Keratinocyte (primary cell): ENCODE measurements around the gene LSM3.

ENCODE experiments used
- CTCF ChIP-seq, 3 experiments: IDR thresholded peaks in 1 of 3; conservative IDR thresholded peaks in 1 of 3; optimal IDR thresholded peaks in 1 of 3; 2 replicates in 2 of 3; 3 replicates in 1 of 3; pipeline versions ENCODE3 to v1.5.1; 2011; ENCODE audit warnings: low read length in 3 of 3, mild to moderate bottlenecking in 3 of 3, moderate library complexity in 2 of 3, control low read depth in 1 of 3, inconsistent platforms in 1 of 3; ENCODE audit not compliant: insufficient read depth in 2 of 3; ENCODE audit errors: extremely low read depth in 1 of 3
- EZH2 ChIP-seq: IDR thresholded peaks from one replicate; pipeline ENCODE4 v1.6.1; 2012; ENCODE audit warnings: inconsistent platforms, mild to moderate bottlenecking, low read length, moderate library complexity

GRCh38 chr3:14153663-14154062 lies 25.0 kb upstream of the LSM3 start:
- TF ChIP-seq CTCF (optimal IDR thresholded peaks at IDR 0.05 in 1 of 3, IDR thresholded peaks at IDR 0.05 in 1 of 3, conservative IDR thresholded peaks at IDR 0.05 in 1 of 3; ENCODE audit: extremely low read depth in 1 of 3, insufficient read depth in 2 of 3, low read length in 3 of 3) = no peak
- no peak for TF ChIP-seq EZH2
